Right forelimb (tissue), 1 donor: ENCODE data around the gene MCM3AP.
A peak's percentile ranks its signal among the peaks of the same experiment; 100 is the strongest.
"Not testable (repeated sequence)": the region's sequence is repeated elsewhere in the genome, so short reads cannot be mapped to it uniquely, and the experiment has no call there.

Experiments used
- DNase-seq: peaks from one replicate; pipeline ENCODE4 v3.0.0-alpha.2; 2018

MCM3AP gene

DNA sequence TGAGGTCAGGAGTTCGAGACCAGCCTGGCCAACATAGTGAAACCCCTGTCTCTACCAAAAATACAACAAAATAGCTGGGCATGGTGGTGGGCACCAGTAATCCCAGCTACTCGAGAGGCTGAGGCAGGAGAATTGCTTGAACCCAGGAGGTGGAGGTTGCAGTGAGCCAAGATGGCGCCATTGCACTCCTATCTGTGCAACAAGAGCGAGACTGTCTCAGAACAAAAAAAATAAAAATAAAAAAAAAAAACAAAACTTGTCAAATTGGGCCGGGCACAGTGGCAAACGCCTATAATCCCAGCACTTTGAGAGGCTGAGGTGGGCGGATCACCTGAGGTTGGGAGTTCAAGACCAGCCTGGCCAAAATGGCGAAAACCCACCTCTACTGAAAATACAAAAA lies 24.8 kb upstream of the MCM3AP start:
- not testable (repeated sequence) for DNase-seq

DNA sequence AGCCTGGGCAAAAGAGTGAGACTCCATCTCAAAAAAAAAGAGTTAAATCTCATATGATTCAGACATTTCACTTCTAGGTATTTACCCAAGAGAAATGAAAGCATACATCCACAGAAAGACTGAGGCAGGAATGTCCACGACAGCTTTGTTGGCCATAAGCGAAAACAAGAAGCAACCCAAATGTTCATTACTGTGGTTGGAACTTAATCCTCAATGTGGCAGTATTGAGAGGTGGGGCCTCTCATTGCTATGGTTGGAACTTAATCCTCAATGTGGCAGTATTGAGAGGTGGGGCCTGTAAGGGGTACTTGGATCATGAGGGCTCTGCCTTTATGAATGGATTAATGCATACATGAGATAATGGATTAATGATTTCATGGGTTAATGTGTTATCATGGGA lies 23.0 kb upstream of the MCM3AP start:
- no peak for DNase-seq

DNA sequence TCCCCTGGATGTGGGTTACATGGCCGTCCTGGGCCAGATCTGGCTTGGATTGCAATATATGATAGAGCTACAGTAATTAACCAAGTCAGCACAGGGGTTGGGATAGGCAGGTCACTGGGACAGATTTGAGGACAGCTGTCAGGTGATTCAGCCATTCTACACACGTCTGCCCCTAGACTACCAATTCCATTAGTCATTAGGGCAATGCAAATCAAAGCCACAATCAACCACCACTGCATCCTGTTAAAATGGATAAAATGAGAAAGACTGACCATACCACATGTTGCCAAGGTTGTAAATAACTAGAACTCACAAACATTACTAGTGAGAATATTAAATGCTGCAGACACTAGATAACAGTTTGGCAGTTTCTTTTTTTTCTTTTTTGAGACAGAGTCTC lies 22.2 kb upstream of the MCM3AP start:
- DNase-seq, result no peak

DNA sequence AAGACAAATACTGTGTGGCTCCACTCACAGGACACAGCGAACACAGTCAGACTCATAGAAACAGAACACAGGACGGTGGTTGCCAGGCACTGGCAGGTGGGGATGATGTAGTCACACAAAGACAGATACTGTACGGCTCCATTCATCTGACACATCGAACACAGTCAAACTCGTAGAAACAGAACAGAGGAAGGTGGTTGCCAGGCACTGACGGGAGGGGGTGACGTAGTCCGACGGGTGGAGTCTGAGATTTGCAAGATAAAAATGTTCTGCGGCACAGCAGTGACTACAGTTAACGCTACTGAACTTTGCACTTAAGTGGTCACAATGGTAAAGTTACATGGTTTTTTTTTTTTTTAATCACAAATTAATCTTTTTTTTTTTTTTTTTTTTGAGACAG lies 19.5 kb upstream of the MCM3AP start:
- DNase-seq, result no peak

- DNase-seq, result no peak
These were observed 19.0 kb upstream of the MCM3AP start for GRCh38 chr21:46304437-46304836.

GRCh38 chr21:46301759-46302158 lies 16.3 kb upstream of the MCM3AP start:
- no peak for DNase-seq

DNA sequence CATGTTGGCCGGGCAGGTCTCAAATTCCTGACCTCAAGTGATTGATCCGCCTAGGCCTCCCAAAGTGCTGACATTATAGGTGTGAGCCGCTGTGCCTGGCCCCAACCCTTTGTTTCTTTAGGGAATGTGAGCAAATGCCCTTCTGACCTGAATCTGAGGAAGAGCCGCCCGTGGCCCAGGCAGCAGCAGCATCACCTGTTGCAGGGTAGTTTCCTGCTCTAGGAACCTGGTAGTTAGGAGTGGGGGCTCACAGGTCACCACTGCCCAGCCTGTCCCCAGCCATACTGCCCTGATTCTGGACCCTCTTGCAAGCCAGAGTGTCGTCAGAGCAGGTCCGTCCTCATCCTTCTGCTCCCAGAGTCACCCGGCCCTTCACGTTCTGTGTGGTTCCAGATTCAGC lies 13.8 kb upstream of the MCM3AP start:
- no peak for DNase-seq

DNA sequence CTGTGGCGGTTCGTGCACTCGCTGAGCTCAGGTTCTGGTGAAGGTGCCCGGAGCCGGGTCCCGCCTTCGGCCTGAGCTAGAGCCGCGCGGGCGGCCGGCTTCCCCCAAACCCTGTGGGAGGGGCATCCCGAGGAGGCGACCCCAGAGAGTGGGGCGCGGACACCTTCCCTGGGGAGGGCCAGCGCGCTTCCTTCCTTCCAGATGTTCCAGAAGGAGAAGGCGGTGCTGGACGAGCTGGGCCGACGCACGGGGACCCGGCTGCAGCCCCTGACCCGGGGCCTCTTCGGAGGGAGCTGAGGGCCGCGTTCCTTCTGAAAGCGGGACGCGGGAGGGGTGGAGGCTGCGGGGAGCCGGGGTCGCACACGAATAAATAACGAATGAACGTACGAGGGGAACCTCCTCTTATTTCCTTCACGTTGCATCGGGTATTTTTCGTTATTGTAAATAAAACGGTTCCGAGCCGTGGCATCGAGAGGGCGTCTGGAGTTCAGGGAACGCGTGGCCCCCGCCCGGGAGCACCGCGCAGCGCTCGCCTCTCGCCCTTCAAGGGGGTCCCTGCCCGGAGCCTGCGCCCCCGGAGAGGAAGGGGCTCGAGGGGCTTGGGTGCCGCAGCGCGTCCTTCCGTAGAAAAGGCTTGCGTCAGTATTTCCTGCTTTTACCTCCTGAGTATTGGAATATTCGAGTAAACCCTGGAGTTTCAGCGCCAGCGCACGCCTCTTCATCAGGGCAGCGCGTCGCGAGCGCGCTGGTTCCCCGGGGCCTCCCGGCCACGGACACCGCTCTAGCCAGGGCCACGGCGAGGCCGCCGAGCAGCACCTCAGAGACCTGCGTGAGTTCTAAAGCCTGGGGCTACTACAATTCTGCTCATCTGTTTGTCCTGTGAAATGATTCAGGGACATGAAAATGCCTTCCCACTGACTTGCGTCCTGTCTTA lies 12.2 kb upstream of the MCM3AP start:
- DNase-seq, result peak; percentile 65

- DNase-seq, result peak; percentile 85
These were observed 10.8 kb upstream of the MCM3AP start for GRCh38 chr21:46295996-46296752.

- no peak for DNase-seq
These were observed 9.9 kb upstream of the MCM3AP start for GRCh38 chr21:46295177-46295770.

DNA sequence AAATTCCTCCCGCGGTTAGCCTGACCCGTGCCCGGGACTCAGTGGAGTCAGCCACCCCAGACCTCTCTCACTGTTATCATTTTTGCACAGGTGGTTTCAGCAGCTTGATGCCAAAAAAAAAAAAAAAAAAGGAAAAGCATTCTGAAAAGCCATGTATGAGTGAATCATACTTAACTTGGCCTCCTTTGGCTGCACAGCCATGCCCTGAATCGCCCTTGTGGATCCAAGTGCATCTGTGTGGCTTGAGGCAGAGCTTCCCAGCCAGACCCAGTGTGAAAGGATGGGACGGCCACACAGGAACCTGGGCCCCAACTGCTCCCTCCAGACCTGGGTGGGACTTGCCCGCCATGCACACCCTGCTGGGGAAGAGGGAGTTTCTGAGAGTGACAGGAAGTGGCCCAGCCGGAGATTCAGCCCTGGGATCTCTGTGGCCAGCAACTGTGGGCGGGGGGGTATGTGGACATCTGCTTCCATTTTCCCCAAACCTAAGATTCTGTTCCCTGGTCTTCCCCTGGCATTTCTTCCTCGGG lies 9.3 kb upstream of the MCM3AP start:
- no peak for DNase-seq

DNA sequence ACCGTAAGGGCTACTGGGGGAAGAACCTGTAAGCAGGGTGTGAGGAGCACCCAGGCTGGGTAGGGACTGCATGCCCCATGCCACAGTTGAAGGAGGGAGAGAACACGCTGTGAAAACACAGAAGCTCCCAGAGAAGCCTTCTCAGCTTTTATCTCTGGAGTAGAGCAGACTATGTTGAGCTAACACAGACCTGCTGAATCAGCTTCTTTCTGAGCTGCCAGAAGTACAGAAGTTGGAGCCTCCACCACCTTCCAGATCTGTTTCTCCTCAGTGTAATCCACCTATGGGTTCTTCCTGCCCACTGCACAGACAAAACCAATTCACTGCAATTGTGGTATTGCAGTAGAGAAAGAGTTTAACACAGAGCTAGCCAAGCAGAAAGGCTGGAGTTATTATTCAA lies 6.2 kb upstream of the MCM3AP start:
- no peak for DNase-seq

DNA sequence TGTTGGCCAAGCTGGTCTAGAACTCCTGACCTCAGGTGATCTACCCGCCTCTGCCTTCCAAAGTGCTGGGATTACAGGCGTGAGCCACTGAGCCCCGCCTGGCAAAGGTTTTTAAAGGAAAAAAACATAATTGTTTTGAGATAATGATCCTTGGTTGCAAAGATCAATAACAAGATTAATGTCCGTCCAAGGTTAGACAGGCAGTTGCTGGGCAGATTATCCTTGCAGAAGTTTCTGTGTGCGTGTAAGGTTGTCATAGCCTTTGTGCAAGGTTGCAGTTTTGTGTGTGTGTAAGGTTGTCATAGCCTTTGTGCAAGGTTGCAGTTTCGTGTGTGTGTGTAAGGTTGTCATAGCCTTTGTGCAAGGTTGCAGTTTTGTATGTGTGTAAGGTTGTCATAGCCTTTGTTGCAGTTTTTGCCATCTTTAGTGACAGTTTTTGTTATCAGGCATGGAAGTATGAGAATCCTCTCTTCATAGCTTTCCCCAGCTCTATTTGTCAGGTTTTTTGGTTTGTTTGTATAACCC lies 4.3 kb upstream of the MCM3AP start:
- no peak for DNase-seq

- DNase-seq, result no peak
These were observed 2.1 kb upstream of the MCM3AP start for GRCh38 chr21:46287541-46287940.

GRCh38 chr21:46286648-46287002 lies 1.2 kb upstream of the MCM3AP start:
- no peak for DNase-seq

DNA sequence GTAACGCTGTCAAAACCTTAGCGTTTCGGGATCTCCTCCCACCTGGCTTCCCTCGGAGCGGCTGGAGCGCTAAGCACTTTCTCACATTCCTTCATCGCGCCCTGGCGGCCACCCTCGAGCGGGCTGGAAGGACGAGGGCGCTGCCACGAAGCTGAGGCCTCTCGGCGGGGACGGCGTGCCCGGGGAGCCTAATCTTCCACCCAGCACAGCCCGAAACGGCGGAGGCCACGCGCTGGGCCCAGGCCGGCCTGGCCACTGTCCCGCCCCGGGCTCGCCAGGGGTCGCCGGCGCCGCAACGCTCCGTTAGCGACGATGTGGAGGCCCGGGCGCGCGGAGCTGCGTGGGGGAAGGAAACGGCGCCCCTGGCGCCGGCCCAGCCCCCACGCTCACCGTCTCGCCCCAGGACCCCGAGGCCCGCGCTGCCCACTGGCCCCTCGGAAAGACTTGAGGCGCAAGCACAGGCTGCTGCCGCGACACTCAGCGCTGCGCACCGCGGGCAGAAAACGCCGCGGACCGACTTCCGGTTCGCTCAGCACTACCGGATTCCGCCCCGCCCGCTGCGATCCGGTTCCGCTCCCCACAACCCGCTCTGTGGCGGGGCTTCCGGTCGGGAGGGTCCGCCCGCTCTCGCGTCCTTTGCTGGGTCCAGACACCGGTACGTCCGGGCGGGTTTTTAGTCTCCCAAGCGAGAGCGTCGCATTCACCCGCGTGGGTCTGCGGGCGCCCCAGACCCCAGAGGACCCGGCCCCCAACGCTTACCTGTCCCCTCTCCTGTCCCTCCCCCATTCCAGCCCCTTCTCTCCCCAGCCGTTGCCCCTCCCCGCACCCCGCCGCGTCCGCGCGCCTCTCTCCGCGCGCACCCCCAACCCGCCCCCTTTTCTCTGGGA lies 593 bp upstream of the MCM3AP start, which contains the start of gene YBEY:
Gene YBEY, plus strand, starts transcription at position 582 of the 887 bp plus-strand sequence. CDS start 572 bp downstream, outside the sequence.
- DNase-seq, result peak; percentile 95

GRCh38 chr21:46284733-46285132 lies 678 bp downstream of the MCM3AP start:
- DNase-seq, result no peak

- no peak for DNase-seq
These were observed 1.2 kb downstream of the MCM3AP start for GRCh38 chr21:46284077-46284644.

DNA sequence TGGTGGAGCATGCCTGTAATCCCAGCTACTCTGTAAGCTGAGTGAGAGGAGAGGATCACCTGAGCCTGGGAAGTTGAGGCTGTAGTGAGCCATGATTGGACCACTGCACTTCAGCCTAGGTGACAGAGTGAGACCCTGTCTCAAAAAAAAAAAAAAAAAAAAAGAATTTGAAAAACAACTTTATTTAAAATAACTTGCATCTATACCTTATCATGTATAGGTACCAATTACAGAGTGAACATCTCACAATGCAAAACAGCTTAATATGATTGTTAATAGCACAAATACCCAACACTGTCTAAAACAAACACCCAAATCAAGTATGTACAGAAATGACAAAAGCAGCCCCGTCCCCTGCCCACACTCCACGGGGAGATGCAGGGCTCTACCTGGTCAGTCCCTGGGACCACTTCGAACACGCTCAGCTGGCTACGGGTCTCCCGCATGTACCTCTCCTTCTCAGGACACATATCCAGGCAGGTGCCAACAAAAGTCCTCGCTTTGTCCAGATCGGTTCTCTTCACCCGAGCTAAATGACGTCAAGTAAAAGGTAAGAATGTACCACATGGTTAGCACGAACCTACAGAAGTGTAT lies 10.5 kb downstream of the MCM3AP start:
- no peak for DNase-seq

DNA sequence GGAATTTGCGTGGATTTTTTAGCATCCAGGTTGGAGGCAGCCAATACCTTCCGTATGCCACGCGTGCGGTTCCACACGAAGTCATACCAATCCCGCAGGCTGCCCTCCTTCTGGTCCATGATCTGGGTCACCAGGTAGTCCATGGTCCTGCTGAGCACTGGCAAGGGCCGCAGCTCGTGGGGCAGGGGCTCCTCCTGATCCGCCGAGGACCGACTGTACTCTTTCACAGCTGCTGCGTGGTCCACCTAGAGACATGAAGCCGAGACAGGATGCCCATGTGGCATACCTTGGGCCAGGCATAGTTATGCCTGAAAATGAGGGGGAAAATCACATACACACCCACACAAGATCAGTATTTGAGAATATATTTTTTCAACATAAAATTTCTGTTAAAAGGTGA lies 12.1 kb downstream of the MCM3AP start:
- no peak for DNase-seq

GRCh38 chr21:46269466-46269865 lies 15.9 kb downstream of the MCM3AP start:
- DNase-seq, result no peak
